Activated naive CD4-positive, alpha-beta T cell treated with anti-CD3 and anti-CD28 coated beads, Interleukin-2, amount 50 U/mL, for 24 hours (primary cell): ENCODE results near the gene LPCAT3.

Experiments used
- H3K27ac Mint-ChIP-seq: one replicate; pipeline ENCODE4 v1.8.0; 2021; ENCODE audit warnings: mild to moderate bottlenecking, mixed read lengths
- H3K27me3 Mint-ChIP-seq: one replicate; pipeline ENCODE4 v1.8.0; 2021; ENCODE audit warnings: mixed read lengths
- H3K36me3 Mint-ChIP-seq: one replicate; pipeline ENCODE4 v1.8.0; 2021; ENCODE audit warnings: mixed read lengths
- H3K4me1 Mint-ChIP-seq: one replicate; pipeline ENCODE4 v1.8.0; 2021; ENCODE audit warnings: mixed read lengths
- H3K4me3 Mint-ChIP-seq: one replicate; pipeline ENCODE4 v1.8.0; 2021; ENCODE audit warnings: mild to moderate bottlenecking, mixed read lengths
- H3K9me3 Mint-ChIP-seq: one replicate; pipeline ENCODE4 v1.8.0; 2021; ENCODE audit warnings: mixed read lengths

LPCAT3 gene

GRCh38 chr12:6946920-6947374, 71.3 kb downstream of the LPCAT3 start:
- peak overlapping the region; percentile 100 for H3K27ac Mint-ChIP-seq
- peak overlapping the region; percentile 99 for H3K4me3 Mint-ChIP-seq
- no peaks in the 10 kb centered on the region for H3K9me3 Mint-ChIP-seq
- no peaks in the 10 kb centered on the region for H3K27me3 Mint-ChIP-seq
- H3K36me3 Mint-ChIP-seq: peaks cover 6% of the 10 kb centered on the region
- peaks cover 85% of the 10 kb centered on the region for H3K4me1 Mint-ChIP-seq

GRCh38 chr12:6946033-6946919, 72.0 kb downstream of the LPCAT3 start:
- H3K9me3 Mint-ChIP-seq: no peaks in the 10 kb centered on the region
- H3K27me3 Mint-ChIP-seq: no peaks in the 10 kb centered on the region
- H3K4me3 Mint-ChIP-seq: peak overlapping the region; percentile 99
- H3K4me1 Mint-ChIP-seq: peaks cover 85% of the 10 kb centered on the region
- peak overlapping the region; percentile 100 for H3K27ac Mint-ChIP-seq
- H3K36me3 Mint-ChIP-seq: peaks cover 6% of the 10 kb centered on the region

DNA sequence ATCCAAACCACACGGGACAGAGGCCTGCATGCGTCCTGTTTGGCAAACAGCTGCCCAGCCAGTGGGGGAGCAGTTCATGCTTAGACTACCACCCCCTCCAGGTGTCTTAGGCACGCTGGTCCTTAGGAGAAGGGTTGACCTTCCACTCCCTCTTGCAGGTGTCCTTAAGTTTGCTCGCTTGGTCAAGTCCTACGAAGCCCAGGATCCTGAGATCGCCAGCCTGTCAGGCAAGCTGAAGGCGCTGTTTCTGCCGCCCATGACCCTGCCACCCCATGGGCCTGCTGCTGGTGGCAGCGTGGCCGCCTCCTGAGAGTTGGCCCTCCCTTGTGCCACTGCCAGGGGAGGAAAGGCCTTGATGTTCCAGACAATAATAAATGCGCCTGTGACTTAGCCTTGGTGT, 72.7 kb downstream of the LPCAT3 start:
- Mint-ChIP-seq H3K4me1 (peaks cover 80% of the 10 kb centered on the region), H3K27ac (peak overlapping the region; percentile 100), H3K36me3 (peaks cover 6% of the 10 kb centered on the region), H3K9me3 (no peaks in the 10 kb centered on the region), H3K4me3 (peak overlapping the region; percentile 99), H3K27me3 (no peaks in the 10 kb centered on the region)

DNA sequence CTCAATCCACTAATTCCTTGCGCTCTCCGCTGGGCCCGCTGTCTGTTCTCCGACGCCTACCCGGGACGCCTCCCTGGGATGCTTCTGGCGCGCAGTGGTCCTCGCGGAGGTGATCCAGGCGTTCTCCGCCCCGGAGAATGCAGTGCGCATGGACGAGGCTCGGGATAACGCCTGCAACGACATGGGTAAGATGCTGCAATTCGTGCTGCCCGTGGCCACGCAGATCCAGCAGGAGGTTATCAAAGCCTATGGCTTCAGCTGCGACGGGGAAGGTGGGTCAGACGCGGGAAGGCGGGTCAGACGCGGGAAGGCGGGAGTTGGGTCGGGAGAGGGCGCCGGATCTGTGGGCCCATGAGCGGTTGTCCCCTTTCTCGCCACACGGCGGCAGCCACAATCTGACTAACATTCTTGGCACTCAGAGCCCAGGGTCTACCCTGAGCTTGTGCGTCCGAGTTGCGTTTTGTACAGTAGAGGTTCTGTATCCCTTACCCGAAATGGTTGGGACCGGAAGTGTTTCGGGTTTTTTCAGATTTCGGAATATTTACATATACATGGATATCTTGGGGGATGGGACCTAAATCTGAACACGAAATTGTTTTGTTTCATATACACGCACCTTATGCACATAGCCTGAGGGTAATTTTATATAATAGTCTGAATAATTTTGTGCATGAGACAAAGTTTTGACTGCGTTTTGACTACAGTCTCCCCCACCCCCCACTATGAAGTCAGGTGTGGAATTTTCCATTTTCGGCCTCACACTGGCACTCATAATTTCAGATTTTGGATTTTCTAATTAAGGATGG, 73.7 kb downstream of the LPCAT3 start:
- peaks cover 9% of the 10 kb centered on the region for H3K36me3 Mint-ChIP-seq
- peaks cover 72% of the 10 kb centered on the region for H3K4me1 Mint-ChIP-seq
- H3K27ac Mint-ChIP-seq: peak overlapping the region; percentile 100
- H3K9me3 Mint-ChIP-seq: no peaks in the 10 kb centered on the region
- H3K27me3 Mint-ChIP-seq: no peaks in the 10 kb centered on the region
- H3K4me3 Mint-ChIP-seq: peak overlapping the region; percentile 99

GRCh38 chr12:6943722-6944380, 74.4 kb downstream of the LPCAT3 start, which contains the start of the genes C12orf57 and RNU7-1:
TSS of gene C12orf57 (plus strand) at chr12:6944022. CDS start at chr12:6944122, 100 bp downstream.
TSS of gene RNU7-1 (plus strand) at chr12:6943816.
- H3K27ac Mint-ChIP-seq: peak within 1 kb of the TSS; percentile 100
- H3K4me3 Mint-ChIP-seq: peak within 1 kb of the TSS; percentile 99
- no peaks in the 10 kb centered on the region for H3K9me3 Mint-ChIP-seq
- H3K36me3 Mint-ChIP-seq: peaks cover 9% of the 10 kb centered on the region
- H3K27me3 Mint-ChIP-seq: no peaks in the 10 kb centered on the region
- H3K4me1 Mint-ChIP-seq: peaks cover 72% of the 10 kb centered on the region

- Mint-ChIP-seq H3K27ac (peak overlapping the region; percentile 100), H3K27me3 (no peaks in the 10 kb centered on the region), H3K9me3 (no peaks in the 10 kb centered on the region), H3K4me1 (peaks cover 67% of the 10 kb centered on the region), H3K36me3 (peaks cover 9% of the 10 kb centered on the region), H3K4me3 (peak overlapping the region; percentile 99)
Measured at GRCh38 chr12:6943389-6943721, 74.9 kb downstream of the LPCAT3 start.

- Mint-ChIP-seq H3K4me1 (peaks cover 61% of the 10 kb centered on the region), H3K4me3 (peak overlapping the region; percentile 24), H3K27me3 (no peaks in the 10 kb centered on the region), H3K9me3 (no peaks in the 10 kb centered on the region), H3K36me3 (peaks cover 9% of the 10 kb centered on the region), H3K27ac (peak overlapping the region; percentile 85)
Measured at GRCh38 chr12:6942331-6942665, 76.0 kb downstream of the LPCAT3 start.

DNA sequence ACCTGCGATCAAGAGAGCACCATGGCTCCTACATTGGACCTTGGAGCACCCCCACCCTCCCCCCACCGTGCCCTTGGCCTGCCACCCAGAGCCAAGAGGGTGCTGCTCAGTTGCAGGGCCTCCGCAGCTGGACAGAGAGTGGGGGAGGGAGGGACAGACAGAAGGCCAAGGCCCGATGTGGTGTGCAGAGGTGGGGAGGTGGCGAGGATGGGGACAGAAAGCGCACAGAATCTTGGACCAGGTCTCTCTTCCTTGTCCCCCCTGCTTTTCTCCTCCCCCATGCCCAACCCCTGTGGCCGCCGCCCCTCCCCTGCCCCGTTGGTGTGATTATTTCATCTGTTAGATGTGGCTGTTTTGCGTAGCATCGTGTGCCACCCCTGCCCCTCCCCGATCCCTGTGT, 76.5 kb downstream of the LPCAT3 start:
- no peaks in the 10 kb centered on the region for H3K9me3 Mint-ChIP-seq
- H3K27ac Mint-ChIP-seq: no peak overlapping the region
- no peak overlapping the region for H3K4me3 Mint-ChIP-seq
- H3K27me3 Mint-ChIP-seq: no peaks in the 10 kb centered on the region
- H3K4me1 Mint-ChIP-seq: peaks cover 57% of the 10 kb centered on the region
- H3K36me3 Mint-ChIP-seq: peaks cover 6% of the 10 kb centered on the region

DNA sequence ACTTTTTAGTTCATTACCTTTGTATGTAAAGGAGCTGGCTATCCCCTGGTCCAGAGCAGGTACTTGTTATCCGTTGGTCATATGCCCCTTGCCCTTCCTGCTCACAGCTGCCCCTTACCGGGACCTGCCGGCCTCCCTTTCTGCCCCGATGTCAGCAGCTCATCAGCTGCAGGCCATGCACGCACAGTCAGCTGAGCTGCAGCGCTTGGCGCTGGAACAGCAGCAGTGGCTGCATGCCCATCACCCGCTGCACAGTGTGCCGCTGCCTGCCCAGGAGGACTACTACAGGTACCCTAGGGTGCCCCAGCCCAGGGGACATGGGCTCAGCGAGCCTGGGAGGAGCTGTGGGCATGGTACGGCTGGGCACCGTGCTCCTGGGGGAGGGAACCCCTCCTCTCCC, 77.0 kb downstream of the LPCAT3 start:
- peaks cover 5% of the 10 kb centered on the region for H3K36me3 Mint-ChIP-seq
- H3K27ac Mint-ChIP-seq: peak overlapping the region; percentile 23
- H3K27me3 Mint-ChIP-seq: no peaks in the 10 kb centered on the region
- no peak overlapping the region for H3K4me3 Mint-ChIP-seq
- peaks cover 57% of the 10 kb centered on the region for H3K4me1 Mint-ChIP-seq
- no peaks in the 10 kb centered on the region for H3K9me3 Mint-ChIP-seq

- Mint-ChIP-seq H3K4me1 (peaks cover 56% of the 10 kb centered on the region), H3K27me3 (no peaks in the 10 kb centered on the region), H3K4me3 (peak overlapping the region; percentile 51), H3K36me3 (peaks cover 12% of the 10 kb centered on the region), H3K9me3 (no peaks in the 10 kb centered on the region), H3K27ac (peak overlapping the region; percentile 72)
Measured at GRCh38 chr12:6939191-6939540, 79.1 kb downstream of the LPCAT3 start.

DNA sequence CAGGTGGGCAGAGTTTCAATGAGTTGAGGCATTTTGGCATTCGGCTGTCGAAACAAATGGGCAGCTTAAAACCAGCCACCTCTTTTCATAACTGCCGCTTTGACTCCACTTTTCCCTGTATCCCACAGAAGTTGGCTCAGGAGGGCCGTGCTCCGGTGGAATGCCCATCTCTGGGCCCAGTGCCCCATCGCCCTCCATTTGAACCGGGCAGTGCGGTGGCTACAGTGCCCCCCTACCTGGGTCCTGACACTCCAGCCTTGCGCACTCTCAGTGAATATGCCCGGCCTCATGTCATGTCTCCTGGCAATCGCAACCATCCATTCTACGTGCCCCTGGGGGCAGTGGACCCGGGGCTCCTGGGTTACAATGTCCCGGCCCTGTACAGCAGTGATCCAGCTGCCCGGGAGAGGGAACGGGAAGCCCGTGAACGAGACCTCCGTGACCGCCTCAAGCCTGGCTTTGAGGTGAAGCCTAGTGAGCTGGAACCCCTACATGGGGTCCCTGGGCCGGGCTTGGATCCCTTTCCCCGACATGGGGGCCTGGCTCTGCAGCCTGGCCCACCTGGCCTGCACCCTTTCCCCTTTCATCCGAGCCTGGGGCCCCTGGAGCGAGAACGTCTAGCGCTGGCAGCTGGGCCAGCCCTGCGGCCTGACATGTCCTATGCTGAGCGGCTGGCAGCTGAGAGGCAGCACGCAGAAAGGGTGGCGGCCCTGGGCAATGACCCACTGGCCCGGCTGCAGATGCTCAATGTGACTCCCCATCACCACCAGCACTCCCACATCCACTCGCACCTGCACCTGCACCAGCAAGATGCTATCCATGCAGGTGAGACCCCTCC, 79.7 kb downstream of the LPCAT3 start:
- H3K27ac Mint-ChIP-seq: peak overlapping the region; percentile 98
- no peaks in the 10 kb centered on the region for H3K9me3 Mint-ChIP-seq

GRCh38 chr12:6937481-6938352, 80.6 kb downstream of the LPCAT3 start:
- Mint-ChIP-seq H3K27ac (peak overlapping the region; percentile 98), H3K36me3 (peaks cover 12% of the 10 kb centered on the region), H3K9me3 (no peaks in the 10 kb centered on the region), H3K27me3 (no peaks in the 10 kb centered on the region), H3K4me3 (peak overlapping the region; percentile 92), H3K4me1 (peaks cover 59% of the 10 kb centered on the region)

More for the DNA sequence above, 79.7 kb downstream of the LPCAT3 start:
- H3K4me1 Mint-ChIP-seq: peaks cover 61% of the 10 kb centered on the region
- H3K4me3 Mint-ChIP-seq: peak overlapping the region; percentile 92
- H3K36me3 Mint-ChIP-seq: peaks cover 12% of the 10 kb centered on the region
- no peaks in the 10 kb centered on the region for H3K27me3 Mint-ChIP-seq

GRCh38 chr12:6936636-6937480, 81.4 kb downstream of the LPCAT3 start:
- H3K4me1 Mint-ChIP-seq: peaks cover 61% of the 10 kb centered on the region
- H3K9me3 Mint-ChIP-seq: no peaks in the 10 kb centered on the region
- peak overlapping the region; percentile 98 for H3K27ac Mint-ChIP-seq
- no peaks in the 10 kb centered on the region for H3K27me3 Mint-ChIP-seq
- H3K4me3 Mint-ChIP-seq: peak overlapping the region; percentile 92
- peaks cover 12% of the 10 kb centered on the region for H3K36me3 Mint-ChIP-seq
